Pancreas (tissue), 10 donors: Measurements from ENCODE around the gene ASRGL1. TPM values are rescaled to one million over a fixed set of nuclear protein-coding genes. Genes with fewer than 3 reads are reported as not detected.

Source experiments
- ATAC-seq, 4 donors: fragments of 200-7000 bp; cut with Tn5 transposase; one replicate each; pipeline versions ENCODE4 v1.8.0 to v1.9.1; 2020; ENCODE audit warnings: mild to moderate bottlenecking in 4 of 4, moderate library complexity in 4 of 4
- DNase-seq, 6 donors: peaks; one replicate each; pipeline ENCODE4 v3.0.0-alpha.2; 2020
- FAIRE-seq: peaks from 2 replicates; lab custom pipeline; 2012; peaks lifted over from hg19 to GRCh38; lab: Jason Lieb, UNC
- H3K27ac ChIP-seq, 4 donors: fragments of 200-600 bp; sonication (generic); 1 replicate in 3 of 4; 2 replicates in 1 of 4; pipeline versions ENCODE4 v1.5.0 to v1.8.0; 2020
- H3K27me3 ChIP-seq, 4 donors: fragments of 200-600 bp; one replicate each; pipeline ENCODE4 v1.8.0; 2021
- H3K36me3 ChIP-seq, 3 donors: fragments of 200-600 bp; sonication (generic) in 1 of 3; one replicate each; pipeline versions ENCODE4 v1.5.0 to v1.8.0; 2020 to 2021
- H3K4me1 ChIP-seq, 3 donors: fragments of 200-600 bp; one replicate each; pipeline ENCODE4 v1.8.0; 2021
- H3K4me3 ChIP-seq, 4 donors: fragments of 200-600 bp; sonication (generic) in 2 of 4; one replicate each; pipeline versions ENCODE4 v1.5.0 to v1.8.0; 2020 to 2021
- H3K9me3 ChIP-seq, 4 donors: fragments of 200-600 bp; one replicate each; pipeline ENCODE4 v1.8.0; 2021
- WGBS, 2 donors: extraction: QIAGEN DNeasy Blood & Tissue Kit; methylation state at CpG; one replicate each; pipeline ENCODE4 v1.1.7; 2013; 5-methylcytosine and 5-hydroxymethylcytosine counted together
- intact Hi-C, 3 donors: fragments of 100-400 bp; cut with DNase I; formaldehyde crosslinking; loops; one replicate each; pipeline versions ENCODE4 v1.11.1 to v1.14.2; 2022
- polyA plus RNA-seq, 2 donors: library from polyadenylated mRNA; stranded (reverse); fragments of 200-250 nt; gene quantifications; one replicate each; pipeline ENCODE4 v1.2.3, GENCODE V29; 2013
- total RNA-seq, 6 donors: library from RNA; stranded (reverse); fragmentation: NEBNext Ultra II Directional in 4 of 6; extraction: Animal tissue kit (Norgen Biotek cat#: 25700) in 4 of 6; gene quantifications; one replicate each; pipeline versions ENCODE4 v1.2.1 to v1.2.4, GENCODE V29; 2021 to 2023
- TF ChIP-seq, protein P1 (sequence below), 4 donors: fragments of 200-600 bp; sonication (generic) in 3 of 4; IDR thresholded peaks; one replicate each; pipeline versions ENCODE4 v1.5.0 to v1.8.0; 2021; ENCODE audit warnings: antibody characterized with exemption in 4 of 4
- donor health status: healthy with polysubstance abuse.
- donor health status: DM: no; HTN: no; CAD: no; lungs with moderate emphysema.
- donor health status: DM: no; HTN: no; CAD: no.
- donor health status: control.
- donor health status: control.
- donor health status: Bipolar disorder and iron deficiency.
- donor health status: DM: yes; HTN: yes; CAD: no.
- donor health status: DM: no; HTN: no; CAD: no.
- donor health status: DM: no; HTN: no; CAD: no.
- donor health status: DM: yes; HTN: yes; CAD: no.

The ASRGL1 gene
- total RNA-seq (10 to 100 TPM in 5 of 6 donors, 1 to 10 TPM in 1; 8.7 to 26.5 (median 12.4) TPM), polyA plus RNA-seq (10 to 100 TPM in 1 of 2 donors, 1 to 10 TPM in 1; 8.1 to 15.8 TPM)

DNA sequence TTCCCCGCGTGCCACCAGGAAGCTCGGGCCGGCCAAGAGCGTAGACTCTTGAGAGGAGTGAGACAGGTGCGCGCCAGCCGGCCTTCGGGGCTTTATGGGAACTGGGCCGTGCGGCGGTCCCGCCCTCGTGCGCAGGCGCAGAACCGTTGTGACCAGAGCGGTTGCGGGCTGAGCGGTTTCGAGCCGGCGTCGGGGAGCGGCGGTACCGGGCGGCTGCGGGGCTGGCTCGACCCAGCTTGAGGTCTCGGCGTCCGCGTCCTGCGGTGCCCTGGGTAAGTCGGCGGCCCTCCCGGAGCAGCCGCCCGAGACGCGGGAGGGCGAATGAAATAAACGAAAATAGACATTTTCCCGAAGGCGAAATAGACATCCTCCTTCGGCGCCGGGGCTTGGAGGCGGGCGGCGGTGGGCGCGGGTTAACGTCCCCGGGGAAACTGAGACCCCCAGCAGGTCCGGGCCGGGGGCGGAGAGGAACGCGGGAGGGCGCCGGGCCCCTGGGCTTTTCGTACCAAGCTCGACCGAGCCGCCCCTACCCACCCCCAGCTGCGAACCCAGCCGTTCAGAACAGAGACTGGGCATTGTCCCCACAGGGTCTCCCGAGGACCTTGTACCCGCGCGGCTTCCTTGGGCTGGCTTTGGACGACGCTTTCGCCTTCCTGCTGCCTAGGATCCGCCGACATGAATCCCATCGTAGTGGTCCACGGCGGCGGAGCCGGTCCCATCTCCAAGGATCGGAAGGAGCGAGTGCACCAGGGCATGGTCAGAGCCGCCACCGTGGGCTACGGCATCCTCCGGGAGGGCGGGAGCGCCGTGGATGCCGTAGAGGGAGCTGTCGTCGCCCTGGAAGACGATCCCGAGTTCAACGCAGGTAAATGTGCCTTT, at the start of gene ASRGL1:
TSS of gene ASRGL1 (plus strand) at position 146 of the 879 bp plus-strand sequence. CDS start at position 676, 530 bp downstream.
- Histone ChIP-seq H3K4me1 (peaks cover 0 to 13% (median 12%) of the 10 kb centered on the region in 3 donors), H3K27me3 (no peaks in the 10 kb centered on the region), H3K9me3 (no peaks in the 10 kb centered on the region), H3K36me3 (no peaks in the 10 kb centered on the region), H3K27ac (peak within 1 kb of the TSS; percentile 14 to 66 (median 44)), H3K4me3 (peak within 1 kb of the TSS; percentile 59 to 87 (median 73))
- intact Hi-C loops, result no loop called here
- WGBS, 2 donors, result 0 to 1% methylated on average over 80 to 98 of the region's 98 CpGs
- peak; percentile 92 to 98 (median 97) for ATAC-seq
- TF ChIP-seq, protein P1, sequence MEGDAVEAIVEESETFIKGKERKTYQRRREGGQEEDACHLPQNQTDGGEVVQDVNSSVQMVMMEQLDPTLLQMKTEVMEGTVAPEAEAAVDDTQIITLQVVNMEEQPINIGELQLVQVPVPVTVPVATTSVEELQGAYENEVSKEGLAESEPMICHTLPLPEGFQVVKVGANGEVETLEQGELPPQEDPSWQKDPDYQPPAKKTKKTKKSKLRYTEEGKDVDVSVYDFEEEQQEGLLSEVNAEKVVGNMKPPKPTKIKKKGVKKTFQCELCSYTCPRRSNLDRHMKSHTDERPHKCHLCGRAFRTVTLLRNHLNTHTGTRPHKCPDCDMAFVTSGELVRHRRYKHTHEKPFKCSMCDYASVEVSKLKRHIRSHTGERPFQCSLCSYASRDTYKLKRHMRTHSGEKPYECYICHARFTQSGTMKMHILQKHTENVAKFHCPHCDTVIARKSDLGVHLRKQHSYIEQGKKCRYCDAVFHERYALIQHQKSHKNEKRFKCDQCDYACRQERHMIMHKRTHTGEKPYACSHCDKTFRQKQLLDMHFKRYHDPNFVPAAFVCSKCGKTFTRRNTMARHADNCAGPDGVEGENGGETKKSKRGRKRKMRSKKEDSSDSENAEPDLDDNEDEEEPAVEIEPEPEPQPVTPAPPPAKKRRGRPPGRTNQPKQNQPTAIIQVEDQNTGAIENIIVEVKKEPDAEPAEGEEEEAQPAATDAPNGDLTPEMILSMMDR (IDR thresholded peaks at IDR 0.05), result no peak
- no peak for FAIRE-seq
- DNase-seq, result peak; percentile 90 to 98 (median 94)

DNA sequence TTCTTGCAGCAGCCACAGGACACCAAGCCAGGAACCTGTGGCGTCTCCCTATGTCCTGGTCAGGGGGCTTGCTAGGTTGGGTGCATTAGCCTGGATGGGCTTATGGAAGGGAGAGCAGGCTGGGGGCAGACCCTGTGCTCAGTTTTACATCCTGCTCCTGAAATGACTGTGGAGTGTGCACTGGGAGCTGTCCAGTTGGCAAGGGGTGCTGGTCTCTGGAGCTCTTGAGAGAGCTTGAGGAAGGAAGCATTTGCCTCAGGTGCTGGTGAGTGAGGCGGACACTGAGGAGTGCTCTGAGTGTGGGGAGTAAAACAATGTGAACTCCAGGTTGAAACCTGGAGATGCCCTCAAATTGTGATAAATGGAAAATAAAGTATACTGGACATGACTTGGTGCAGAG, 41.7 kb upstream of the ASRGL1 start:
- Histone ChIP-seq H3K9me3 (no peaks in the 10 kb centered on the region), H3K27ac (no peak overlapping the region), H3K4me1 (no peaks in the 10 kb centered on the region), H3K36me3 (no peaks in the 10 kb centered on the region), H3K27me3 (no peaks in the 10 kb centered on the region), H3K4me3 (no peak overlapping the region)
- 41 to 43% methylated on average over 2 of the region's 2 CpGs for WGBS, 2 donors
- TF ChIP-seq, protein P1 (IDR thresholded peaks at IDR 0.05), result no peak
- no peak for FAIRE-seq
- intact Hi-C loops, result no loop called here
- ATAC-seq, result peak in 3 of 4 donors; percentile 27 to 66 (median 53)
- DNase-seq, result no peak

DNA sequence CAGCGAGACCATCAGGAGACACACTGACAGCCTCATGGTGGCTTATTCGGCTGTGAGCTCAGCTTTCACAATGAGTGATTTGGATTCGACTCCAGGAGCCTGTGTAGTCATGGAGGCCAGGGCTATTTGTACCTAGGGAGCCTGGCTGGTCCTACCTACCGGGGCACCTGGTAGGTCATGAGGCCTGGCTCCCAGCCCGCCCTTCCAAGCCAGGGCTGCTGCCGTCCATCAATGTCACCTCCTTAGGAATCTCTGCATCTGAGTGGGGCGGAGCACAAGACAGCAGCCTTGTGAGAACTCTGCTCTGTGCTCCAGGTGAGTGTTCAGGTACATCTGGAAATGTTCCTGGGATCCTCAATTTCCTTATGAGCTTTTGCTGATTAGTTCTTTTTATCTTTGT, 38.3 kb upstream of the ASRGL1 start, which contains the start of gene SCGB1D4:
TSS of gene SCGB1D4 (minus strand) at position 101 of the 400 bp plus-strand sequence. CDS start at position 36, 65 bp downstream.
- Histone ChIP-seq H3K9me3 (no peaks in the 10 kb centered on the region), H3K27ac (no peak within 1 kb of the TSS), H3K27me3 (no peaks in the 10 kb centered on the region), H3K4me1 (no peaks in the 10 kb centered on the region), H3K36me3 (no peaks in the 10 kb centered on the region), H3K4me3 (no peak within 1 kb of the TSS)
- TF ChIP-seq, protein P1 (IDR thresholded peaks at IDR 0.05), result no peak
- DNase-seq, result no peak
- intact Hi-C loops, result no loop called here
- FAIRE-seq, result no peak
- 56 to 59% methylated on average over 7 of the region's 7 CpGs for WGBS, 2 donors
- ATAC-seq, result no peak

DNA sequence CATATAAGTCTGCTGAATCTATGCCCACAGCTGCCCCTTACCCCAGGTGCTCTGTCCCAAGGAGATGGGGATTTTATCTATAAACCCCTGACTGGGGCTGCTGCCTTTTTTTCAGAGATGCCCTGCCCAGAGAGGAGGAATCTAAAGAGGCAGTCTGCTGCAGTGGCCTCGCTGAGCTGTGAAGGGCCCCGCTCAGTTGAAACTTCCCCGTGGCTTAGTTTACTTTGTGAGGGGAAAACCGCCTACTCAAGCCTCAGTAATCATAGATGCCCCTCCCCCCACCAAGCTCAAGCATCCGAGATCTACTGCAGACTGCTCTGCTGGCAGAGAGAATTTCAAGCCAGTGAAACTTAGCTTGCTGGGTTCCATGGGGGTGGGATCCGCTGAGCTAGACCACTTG, 31.0 kb upstream of the ASRGL1 start:
- intact Hi-C loops, result no loop called here
- TF ChIP-seq, protein P1 (IDR thresholded peaks at IDR 0.05), result no peak
- no peaks in the 10 kb centered on the region for H3K27me3 ChIP-seq
- no peak for ATAC-seq
- no peak for FAIRE-seq
- no peaks in the 10 kb centered on the region for H3K36me3 ChIP-seq
- no peaks in the 10 kb centered on the region for H3K4me1 ChIP-seq
- DNase-seq, result no peak
- H3K27ac ChIP-seq, result no peak overlapping the region
- H3K9me3 ChIP-seq, result no peaks in the 10 kb centered on the region
- WGBS, 2 donors, result 38 to 53% methylated on average over 6 of the region's 6 CpGs
- no peak overlapping the region for H3K4me3 ChIP-seq

DNA sequence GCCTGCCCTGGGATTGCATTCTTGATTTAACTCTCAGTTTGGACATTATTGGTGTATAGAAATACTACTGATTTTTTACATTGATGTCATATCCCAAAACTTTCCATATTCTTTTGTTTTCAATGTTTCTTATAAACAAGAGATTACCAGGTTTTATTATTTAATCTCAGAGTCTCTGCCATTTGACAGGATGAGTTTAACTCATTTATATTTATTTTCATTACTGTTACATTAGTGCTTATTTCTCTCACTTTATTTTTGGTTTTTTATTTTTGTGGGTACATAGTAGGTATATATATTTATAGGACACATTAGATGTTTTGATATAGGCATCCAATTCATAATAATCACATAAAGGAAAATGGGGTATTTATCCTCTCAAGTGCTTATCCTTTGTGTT, 29.3 kb upstream of the ASRGL1 start:
- TF ChIP-seq, protein P1 (IDR thresholded peaks at IDR 0.05), result no peak
- intact Hi-C loops, result no loop called here
- H3K27me3 ChIP-seq, result no peaks in the 10 kb centered on the region
- ATAC-seq (no peak), DNase-seq (no peak), FAIRE-seq (no peak)
- no peak overlapping the region for H3K27ac ChIP-seq
- H3K4me1 ChIP-seq, result no peaks in the 10 kb centered on the region
- H3K9me3 ChIP-seq, result no peaks in the 10 kb centered on the region
- H3K36me3 ChIP-seq, result no peaks in the 10 kb centered on the region
- no peak overlapping the region for H3K4me3 ChIP-seq
